ENCODE measurements around the gene RYR2.

RYR2 gene

GRCh38 chr1:237864338-237865244 is 822.6 kb downstream of the RYR2 start:
- DNase-seq (ENCODE audit: low spot score) = no peak

GRCh38 chr1:237867380-237867888 is 825.5 kb downstream of the RYR2 start:
- DNase-seq (ENCODE audit: low spot score) = no peak

GRCh38 chr1:237868817-237869600 is 827.0 kb downstream of the RYR2 start:
- DNase-seq (ENCODE audit: low spot score) = no peak

DNA sequence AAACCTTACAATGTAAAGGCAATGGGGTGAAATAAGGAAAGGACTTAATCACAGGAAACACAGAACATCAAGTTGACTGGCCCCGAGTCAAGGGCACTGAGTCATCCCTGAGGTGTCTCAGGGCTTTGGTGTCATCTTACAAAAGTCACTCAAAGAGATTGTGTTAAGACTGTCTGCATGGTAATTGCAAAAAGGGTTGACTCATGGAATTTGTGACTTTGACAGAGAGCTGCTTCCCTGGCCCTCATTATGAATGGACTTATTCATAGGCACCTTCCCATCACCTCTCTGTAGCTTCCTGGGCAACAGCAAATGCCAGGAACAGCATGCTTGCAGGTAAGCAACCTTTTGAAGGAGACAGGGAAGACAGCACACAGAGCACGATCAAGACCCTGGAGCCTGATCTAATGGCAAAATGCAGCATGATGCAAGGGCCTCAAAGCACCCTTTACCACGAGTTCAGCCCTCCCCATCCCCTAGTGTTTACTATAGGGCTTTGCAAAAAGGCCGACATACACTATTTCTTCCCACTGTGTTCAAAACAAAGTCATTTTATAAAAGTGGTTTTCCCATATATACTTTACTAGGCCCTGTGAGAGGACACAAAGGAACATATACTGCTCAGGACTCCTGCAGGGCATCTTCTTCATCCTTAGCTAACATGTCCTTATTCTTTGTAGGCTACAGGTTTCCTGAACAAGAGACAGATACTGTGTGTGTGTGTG is 831.7 kb downstream of the RYR2 start:
- DNase-seq (ENCODE audit: low spot score) = peak; percentile 34

DNA sequence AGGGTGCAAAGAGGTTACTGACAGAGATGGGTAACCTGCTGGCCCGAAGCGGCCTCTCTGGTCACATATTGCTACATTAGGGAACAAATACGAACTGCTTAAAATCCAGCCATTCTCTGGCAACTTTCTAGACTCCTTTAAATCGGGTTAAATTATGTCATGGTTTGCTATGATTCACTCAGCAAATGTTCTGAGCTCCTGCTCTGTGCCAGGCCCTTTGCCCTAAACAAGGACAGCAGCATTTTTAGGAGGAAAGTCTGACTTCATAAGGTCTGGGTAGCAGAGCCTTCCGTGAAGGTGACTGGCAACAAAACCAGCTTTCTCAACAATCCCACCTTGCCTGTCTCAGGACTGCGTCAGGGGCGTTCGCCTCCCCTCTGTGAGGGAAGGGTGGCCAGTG is 833.3 kb downstream of the RYR2 start:
- DNase-seq (ENCODE audit: low spot score) = no peak

- no peak for DNase-seq (ENCODE audit: low spot score)
These were observed 835.6 kb downstream of the RYR2 start for GRCh38 chr1:237877631-237878030.

DNA sequence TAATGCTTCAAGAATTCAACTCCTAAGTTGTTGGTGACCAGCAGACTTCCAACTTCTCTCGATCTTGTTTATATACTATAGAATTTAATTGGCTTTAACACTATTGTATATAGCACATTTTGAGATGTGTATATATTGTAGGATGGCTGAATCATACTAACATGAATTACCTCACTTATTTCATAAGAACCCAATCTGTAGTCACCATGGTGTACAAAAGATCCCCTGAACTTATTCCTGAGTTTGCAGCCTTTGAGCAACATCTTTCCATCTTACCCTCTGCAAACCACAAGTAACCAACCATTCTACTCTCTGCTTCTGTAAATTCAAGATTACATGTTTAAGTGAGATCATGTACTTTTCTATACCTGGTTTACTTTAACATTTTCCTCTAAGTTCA is 836.4 kb downstream of the RYR2 start:
- no peak for DNase-seq (ENCODE audit: low spot score)

GRCh38 chr1:237879195-237879594 is 837.2 kb downstream of the RYR2 start:
- DNase-seq (ENCODE audit: low spot score) = no peak

All from LoVo (cell line).